ENCODE data around the gene MORN1. TPM values are rescaled to one million over a fixed set of nuclear protein-coding genes. Genes with fewer than 3 reads are reported as not detected.

Gene MORN1
- total RNA-seq, 4 donors from 2014 or later = 3.0 to 34.0 (median 12.5) TPM

DNA sequence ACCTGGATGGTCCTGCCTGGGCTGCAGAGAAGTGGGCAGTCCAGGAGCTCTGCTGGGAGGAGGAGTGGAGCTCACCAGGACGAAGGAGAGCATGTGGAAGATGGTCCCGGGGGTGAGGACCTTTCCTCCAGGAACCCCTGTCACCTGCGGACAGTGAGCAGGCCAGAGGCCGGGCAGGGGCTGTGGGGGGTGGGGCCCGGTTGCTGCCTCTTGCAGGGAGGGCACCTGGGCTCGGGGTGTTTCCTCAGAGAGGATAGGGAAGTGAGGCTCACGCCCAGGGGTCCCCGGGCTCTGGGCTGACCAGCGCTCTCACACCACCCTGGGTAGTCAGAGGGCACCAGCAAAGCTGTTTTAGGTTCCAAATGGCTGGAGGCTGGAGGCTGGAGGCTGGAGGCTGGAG is 43.7 kb upstream of the MORN1 start:
- intact Hi-C loops (cut with DNase I; ENCODE audit: low total_unique reads) (loop anchor here (10.0 kb wide), 1 partner anchor 360 kb away; no protein-coding TSS in a partner anchor), in situ Hi-C loops (cut with MboI; ENCODE audit: low pct_ligation_motif_present in 1 of 4, low pct_unique_long_range_greater_than_20kb in 1 of 4, low sequenced_read_pairs in 3 of 4) (no loop called here)

DNA sequence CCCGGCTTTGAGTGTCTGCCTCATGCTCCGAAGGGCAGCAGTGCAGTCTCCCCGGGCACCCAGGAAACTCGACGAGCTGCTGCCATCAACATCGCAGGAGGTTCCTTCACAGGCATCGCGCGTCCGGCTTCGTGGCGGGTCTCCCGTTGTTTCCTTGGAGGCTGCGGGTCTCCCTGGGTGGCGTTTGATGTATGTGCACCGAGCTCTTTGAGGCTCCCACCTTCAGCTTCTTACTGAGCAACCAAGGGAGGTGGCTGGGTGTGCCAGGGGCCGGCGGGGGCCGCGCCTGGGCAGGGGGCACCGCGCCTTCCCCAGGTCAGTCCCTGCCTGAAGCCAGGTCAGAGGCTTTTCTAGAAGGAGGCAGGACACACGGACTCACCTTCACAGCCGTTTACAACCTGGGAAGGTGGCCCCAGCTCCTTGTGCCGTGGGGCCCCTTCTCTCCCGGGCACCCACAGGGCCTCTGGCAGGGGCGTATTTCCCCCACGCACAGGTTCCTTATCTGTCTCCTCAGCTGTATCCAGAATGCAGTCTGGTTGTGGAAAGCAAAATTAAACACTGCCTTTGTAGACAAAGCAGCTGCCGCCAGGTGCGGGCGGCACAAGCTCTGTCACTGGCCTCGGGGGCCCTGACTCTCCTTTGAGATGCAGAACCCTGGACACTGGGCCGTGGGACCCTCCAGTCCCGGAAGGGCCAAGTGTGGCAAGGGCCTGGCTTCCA is 42.7 kb upstream of the MORN1 start:
- no peak overlapping the region for H3K4me3 ChIP-seq
- H3K9me3 ChIP-seq = peaks cover 0 to 7% of the 10 kb centered on the region in 2 donors
- no peaks in the 10 kb centered on the region for H3K36me3 ChIP-seq
- H3K27ac ChIP-seq = no peak overlapping the region
- in situ Hi-C loops (cut with MboI; ENCODE audit: low pct_ligation_motif_present in 1 of 4, low pct_unique_long_range_greater_than_20kb in 1 of 4, low sequenced_read_pairs in 3 of 4) = no loop called here
- TF ChIP-seq EP300 (IDR thresholded peaks at IDR 0.05; ENCODE audit: low read depth) = no peak
- TF ChIP-seq POLR2AphosphoS5 (IDR thresholded peaks at IDR 0.05) = no peak
- no peak for TF ChIP-seq POLR2A (IDR thresholded peaks at IDR 0.05)
- TF ChIP-seq, protein P1, sequence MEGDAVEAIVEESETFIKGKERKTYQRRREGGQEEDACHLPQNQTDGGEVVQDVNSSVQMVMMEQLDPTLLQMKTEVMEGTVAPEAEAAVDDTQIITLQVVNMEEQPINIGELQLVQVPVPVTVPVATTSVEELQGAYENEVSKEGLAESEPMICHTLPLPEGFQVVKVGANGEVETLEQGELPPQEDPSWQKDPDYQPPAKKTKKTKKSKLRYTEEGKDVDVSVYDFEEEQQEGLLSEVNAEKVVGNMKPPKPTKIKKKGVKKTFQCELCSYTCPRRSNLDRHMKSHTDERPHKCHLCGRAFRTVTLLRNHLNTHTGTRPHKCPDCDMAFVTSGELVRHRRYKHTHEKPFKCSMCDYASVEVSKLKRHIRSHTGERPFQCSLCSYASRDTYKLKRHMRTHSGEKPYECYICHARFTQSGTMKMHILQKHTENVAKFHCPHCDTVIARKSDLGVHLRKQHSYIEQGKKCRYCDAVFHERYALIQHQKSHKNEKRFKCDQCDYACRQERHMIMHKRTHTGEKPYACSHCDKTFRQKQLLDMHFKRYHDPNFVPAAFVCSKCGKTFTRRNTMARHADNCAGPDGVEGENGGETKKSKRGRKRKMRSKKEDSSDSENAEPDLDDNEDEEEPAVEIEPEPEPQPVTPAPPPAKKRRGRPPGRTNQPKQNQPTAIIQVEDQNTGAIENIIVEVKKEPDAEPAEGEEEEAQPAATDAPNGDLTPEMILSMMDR (IDR thresholded peaks at IDR 0.05) = no peak
- H3K27me3 ChIP-seq = peaks cover 24% of the 10 kb centered on the region
- no peak for DNase-seq
- no peaks in the 10 kb centered on the region for H3K4me1 ChIP-seq
- intact Hi-C loops (cut with DNase I; ENCODE audit: low total_unique reads) = loop anchor here (10.0 kb wide), 1 partner anchor 361 kb away; no protein-coding TSS in a partner anchor
- WGBS, 2 donors (ENCODE audit: low coverage in 1 of 2) = 70 to 100% methylated on average over 1 to 31 of the region's 34 CpGs

More for the DNA sequence above, 43.7 kb upstream of the MORN1 start:
- Histone ChIP-seq H3K4me1 (no peaks in the 10 kb centered on the region), H3K27me3 (peaks cover 23% of the 10 kb centered on the region), H3K9me3 (peaks cover 0 to 1% of the 10 kb centered on the region in 2 donors), H3K27ac (no peak overlapping the region), H3K4me3 (no peak overlapping the region), H3K36me3 (no peaks in the 10 kb centered on the region)
- DNase-seq = no peak
- 70% methylated on average over 9 of the region's 9 CpGs; no CpG with 5 or more reads in 1 of the 2 donors for WGBS, 2 donors (ENCODE audit: low coverage in 1 of 2)
- TF ChIP-seq POLR2A (IDR thresholded peaks at IDR 0.05) (no peak), EP300 (IDR thresholded peaks at IDR 0.05; ENCODE audit: low read depth) (no peak), POLR2AphosphoS5 (IDR thresholded peaks at IDR 0.05) (no peak)
- TF ChIP-seq, protein P1 (IDR thresholded peaks at IDR 0.05) = no peak

DNA sequence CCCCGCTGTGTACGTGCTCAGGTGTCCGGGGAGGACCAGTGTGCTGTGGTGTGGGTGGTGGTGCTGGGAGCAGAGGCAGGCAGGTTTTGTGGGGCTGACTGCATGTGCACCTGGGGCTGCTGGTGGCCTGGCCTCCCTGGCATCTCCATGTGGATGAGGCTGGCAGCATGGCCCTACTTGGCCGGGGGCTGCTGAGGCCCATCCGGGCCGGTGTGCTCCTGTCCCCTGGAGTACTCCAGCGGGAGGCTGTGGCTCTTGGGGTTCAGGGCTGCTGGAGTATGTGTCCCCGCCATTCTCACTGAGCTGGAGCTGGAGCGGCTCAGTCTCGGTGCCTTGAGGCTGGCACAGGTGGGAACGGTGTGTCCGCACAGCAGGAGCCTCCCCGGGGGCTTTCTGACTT is 41.8 kb upstream of the MORN1 start:
- H3K27me3 ChIP-seq = peaks cover 28% of the 10 kb centered on the region
- DNase-seq = no peak
- intact Hi-C loops (cut with DNase I; ENCODE audit: low total_unique reads) = loop anchor here (10.0 kb wide), 1 partner anchor 362 kb away; no protein-coding TSS in a partner anchor

DNA sequence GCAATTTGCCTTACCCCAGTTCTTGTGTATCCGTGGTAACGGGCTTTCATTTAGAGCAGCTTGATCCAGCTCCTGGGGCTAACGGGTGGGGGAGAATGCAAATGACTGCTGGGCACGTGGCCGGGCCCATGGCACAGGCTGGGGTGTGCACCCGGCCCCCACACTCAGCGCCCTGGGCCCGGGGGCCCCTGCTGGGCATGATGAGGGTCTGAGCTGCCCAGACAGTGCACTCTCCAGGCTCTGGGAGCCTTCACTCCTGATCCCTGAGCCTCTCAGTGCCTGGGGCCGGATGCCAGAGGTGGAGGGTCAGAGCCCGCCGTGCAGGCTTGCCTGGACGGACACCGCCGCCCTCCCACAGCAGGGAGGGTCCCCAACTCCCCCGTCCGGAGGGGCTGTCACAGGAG is 41.1 kb upstream of the MORN1 start:
- peaks cover 0 to 7% of the 10 kb centered on the region in 2 donors for H3K9me3 ChIP-seq
- H3K27ac ChIP-seq = no peak overlapping the region
- 46% methylated on average over 16 of the region's 16 CpGs; no CpG with 5 or more reads in 1 of the 2 donors for WGBS, 2 donors (ENCODE audit: low coverage in 1 of 2)
- intact Hi-C loops (cut with DNase I; ENCODE audit: low total_unique reads) (loop anchor here (10.0 kb wide), 1 partner anchor 362 kb away; no protein-coding TSS in a partner anchor), in situ Hi-C loops (cut with MboI; ENCODE audit: low pct_ligation_motif_present in 1 of 4, low pct_unique_long_range_greater_than_20kb in 1 of 4, low sequenced_read_pairs in 3 of 4) (no loop called here)
- H3K4me3 ChIP-seq = no peak overlapping the region
- no peak for TF ChIP-seq POLR2AphosphoS5 (IDR thresholded peaks at IDR 0.05)
- TF ChIP-seq POLR2A (IDR thresholded peaks at IDR 0.05) = no peak
- TF ChIP-seq, protein P1 (IDR thresholded peaks at IDR 0.05) = no peak
- H3K4me1 ChIP-seq = no peaks in the 10 kb centered on the region
- no peaks in the 10 kb centered on the region for H3K36me3 ChIP-seq
- no peak for DNase-seq
- H3K27me3 ChIP-seq = peaks cover 28% of the 10 kb centered on the region

More for the DNA sequence above, 41.8 kb upstream of the MORN1 start:
- H3K4me3 ChIP-seq = no peak overlapping the region
- H3K36me3 ChIP-seq = no peaks in the 10 kb centered on the region
- no peak overlapping the region for H3K27ac ChIP-seq
- peaks cover 0 to 7% of the 10 kb centered on the region in 2 donors for H3K9me3 ChIP-seq
- WGBS, 2 donors (ENCODE audit: low coverage in 1 of 2) = 79% methylated on average over 12 of the region's 13 CpGs; no CpG with 5 or more reads in 1 of the 2 donors
- in situ Hi-C loops (cut with MboI; ENCODE audit: low pct_ligation_motif_present in 1 of 4, low pct_unique_long_range_greater_than_20kb in 1 of 4, low sequenced_read_pairs in 3 of 4) = no loop called here
- no peaks in the 10 kb centered on the region for H3K4me1 ChIP-seq
- TF ChIP-seq, protein P1 (IDR thresholded peaks at IDR 0.05) = no peak
- no peak for TF ChIP-seq EP300 (IDR thresholded peaks at IDR 0.05; ENCODE audit: low read depth)
- no peak for TF ChIP-seq POLR2A (IDR thresholded peaks at IDR 0.05)
- no peak for TF ChIP-seq POLR2AphosphoS5 (IDR thresholded peaks at IDR 0.05)
